Glutamatergic neuron (in vitro differentiated cells): Measurements from ENCODE around the gene LYPD4. TPM values are rescaled to one million over a fixed set of nuclear protein-coding genes. Genes with fewer than 3 reads are reported as not detected.

Experiments used
- DNase-seq: peaks from one replicate; pipeline ENCODE4 v3.0.0; 2022
- H3K27ac Mint-ChIP-seq: one replicate; pipeline ENCODE4 v1.8.0; 2020; ENCODE audit warnings: mild to moderate bottlenecking, mixed read lengths, inconsistent platforms; ENCODE audit not compliant: unreplicated experiment
- H3K27me3 Mint-ChIP-seq: one replicate; pipeline ENCODE4 v1.8.0; 2020; ENCODE audit warnings: mild to moderate bottlenecking, moderate library complexity, mixed read lengths, inconsistent platforms; ENCODE audit not compliant: unreplicated experiment
- H3K36me3 Mint-ChIP-seq: one replicate; pipeline ENCODE4 v1.8.0; 2020; ENCODE audit warnings: mild to moderate bottlenecking, mixed read lengths, inconsistent platforms; ENCODE audit not compliant: unreplicated experiment
- H3K4me1 Mint-ChIP-seq: one replicate; pipeline ENCODE4 v1.8.0; 2020; ENCODE audit warnings: mild to moderate bottlenecking, low read depth, mixed read lengths, inconsistent platforms; ENCODE audit not compliant: unreplicated experiment
- H3K4me3 Mint-ChIP-seq: one replicate; pipeline ENCODE4 v1.8.0; 2020; ENCODE audit warnings: mild to moderate bottlenecking, mixed read lengths, inconsistent platforms; ENCODE audit not compliant: unreplicated experiment
- H3K9me3 Mint-ChIP-seq: one replicate; pipeline ENCODE4 v1.8.0; 2020; ENCODE audit warnings: mild to moderate bottlenecking, moderate library complexity, mixed read lengths, inconsistent platforms; ENCODE audit not compliant: unreplicated experiment
- CTCF ChIP-seq: fragments of 200-600 bp; sonication (generic); IDR thresholded peaks from one replicate; pipeline ENCODE4 v1.5.0; 2021; ENCODE audit not compliant: partially characterized antibody, unreplicated experiment
- total RNA-seq: library from RNA; stranded (reverse); fragmentation: NEBNext Ultra II Directional; extraction: Animal tissue kit (Norgen Biotek cat#: 25700); gene quantifications from one replicate; pipeline ENCODE4 v1.2.1, GENCODE V29; 2021; ENCODE audit not compliant: unreplicated experiment

The LYPD4 gene
- total RNA-seq, 1 donor from 2014 or later: not detected

GRCh38 chr19:41808663-41809566 lies 35.6 kb downstream of the LYPD4 start:
- peaks cover 5% of the 10 kb centered on the region for H3K4me1 Mint-ChIP-seq
- no peak for DNase-seq
- H3K27ac Mint-ChIP-seq: no peak overlapping the region
- H3K36me3 Mint-ChIP-seq: no peaks in the 10 kb centered on the region
- peaks cover 5% of the 10 kb centered on the region for H3K9me3 Mint-ChIP-seq
- no peak for TF ChIP-seq CTCF
- H3K27me3 Mint-ChIP-seq: peaks cover 10% of the 10 kb centered on the region
- no peak overlapping the region for H3K4me3 Mint-ChIP-seq

- H3K27me3 Mint-ChIP-seq: peaks cover 8% of the 10 kb centered on the region
- peaks cover 3% of the 10 kb centered on the region for H3K9me3 Mint-ChIP-seq
- H3K27ac Mint-ChIP-seq: no peak overlapping the region
- H3K36me3 Mint-ChIP-seq: no peaks in the 10 kb centered on the region
- no peak for DNase-seq
- no peaks in the 10 kb centered on the region for H3K4me1 Mint-ChIP-seq
- H3K4me3 Mint-ChIP-seq: no peak overlapping the region
- no peak for TF ChIP-seq CTCF
Observed at GRCh38 chr19:41807176-41807575, 37.3 kb downstream of the LYPD4 start.

GRCh38 chr19:41804336-41804735 lies 40.1 kb downstream of the LYPD4 start:
- no peak overlapping the region for H3K4me3 Mint-ChIP-seq

GRCh38 chr19:41802770-41803169 lies 41.7 kb downstream of the LYPD4 start:
- Mint-ChIP-seq H3K36me3 (no peaks in the 10 kb centered on the region), H3K9me3 (peaks cover 2% of the 10 kb centered on the region), H3K4me1 (peaks cover 4% of the 10 kb centered on the region), H3K27ac (no peak overlapping the region), H3K27me3 (peaks cover 8% of the 10 kb centered on the region), H3K4me3 (no peak overlapping the region)
- no peak for DNase-seq
- no peak for TF ChIP-seq CTCF

More at GRCh38 chr19:41804336-41804735, 40.1 kb downstream of the LYPD4 start:
- no peaks in the 10 kb centered on the region for H3K4me1 Mint-ChIP-seq
- DNase-seq: no peak
- H3K27ac Mint-ChIP-seq: no peak overlapping the region
- peaks cover 4% of the 10 kb centered on the region for H3K9me3 Mint-ChIP-seq
- no peaks in the 10 kb centered on the region for H3K36me3 Mint-ChIP-seq
- no peak for TF ChIP-seq CTCF
- peaks cover 8% of the 10 kb centered on the region for H3K27me3 Mint-ChIP-seq

GRCh38 chr19:41801792-41802211 lies 42.7 kb downstream of the LYPD4 start:
- Mint-ChIP-seq H3K36me3 (no peaks in the 10 kb centered on the region), H3K4me1 (peaks cover 5% of the 10 kb centered on the region), H3K27ac (no peak overlapping the region), H3K9me3 (peaks cover 2% of the 10 kb centered on the region), H3K4me3 (no peak overlapping the region), H3K27me3 (peaks cover 10% of the 10 kb centered on the region)
- no peak for TF ChIP-seq CTCF
- DNase-seq: no peak
